UCSD-AML1 (cell line): ENCODE results near the gene ARF5.

Experiments
- DNase-seq: peaks from one replicate; lab custom pipeline; 2025; ENCODE audit not compliant: unreplicated experiment; lab: John Stamatoyannopoulos, UW

Gene ARF5

DNA sequence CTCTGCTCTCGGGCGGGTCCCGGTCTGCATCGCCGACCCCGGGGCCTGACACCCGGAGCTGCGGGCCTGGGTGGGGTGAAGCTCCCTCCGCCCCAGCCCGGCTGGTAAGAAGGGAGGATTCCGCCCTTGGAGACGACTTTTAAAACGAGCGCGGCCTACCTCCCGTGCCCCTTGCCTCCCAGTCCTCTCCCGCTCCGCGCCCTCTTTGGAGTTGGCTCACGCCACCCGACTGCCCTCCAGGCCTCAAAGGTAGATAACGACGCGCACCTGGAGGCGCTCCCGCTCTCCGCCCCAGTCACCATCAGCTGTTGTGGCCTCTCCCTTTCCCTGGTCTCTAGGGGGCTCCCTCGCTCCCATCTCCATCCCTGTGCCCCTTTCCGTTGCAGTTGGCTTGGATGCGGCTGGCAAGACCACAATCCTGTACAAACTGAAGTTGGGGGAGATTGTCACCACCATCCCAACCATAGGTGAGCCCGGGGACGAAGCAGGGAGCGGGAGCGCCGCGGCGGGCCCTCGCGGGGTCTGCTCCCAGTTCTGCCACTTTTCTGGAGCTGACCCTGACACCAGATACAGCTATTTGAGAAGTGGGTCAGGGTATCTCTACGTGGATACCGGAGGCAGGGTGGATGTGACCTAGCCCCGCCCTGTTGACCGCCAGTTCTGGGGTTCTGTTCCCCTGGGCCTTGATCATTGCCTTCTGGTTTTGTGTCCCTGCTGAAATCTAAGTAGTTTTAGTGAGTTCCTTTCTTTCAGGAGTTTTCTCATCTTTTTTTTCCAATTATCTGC, 679 bp downstream of the ARF5 start:
- peak; percentile 19 for DNase-seq

DNA sequence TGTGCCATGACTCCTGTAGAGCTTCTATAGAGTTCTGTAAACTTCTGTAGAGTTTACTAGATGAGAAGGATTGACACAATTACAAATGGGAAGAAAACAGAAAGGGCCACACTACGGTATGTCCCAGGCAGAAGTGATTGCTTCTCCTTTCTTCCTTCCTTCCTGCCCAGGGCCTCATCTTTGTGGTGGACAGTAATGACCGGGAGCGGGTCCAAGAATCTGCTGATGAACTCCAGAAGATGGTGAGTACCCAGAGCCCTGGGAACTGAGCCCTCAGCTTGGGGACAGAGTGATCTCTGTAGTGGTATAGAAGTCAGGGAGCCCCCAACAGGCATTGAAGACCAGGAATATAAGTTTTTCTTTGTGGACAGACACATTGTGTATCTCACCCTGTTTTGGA, 1.7 kb downstream of the ARF5 start:
- DNase-seq: no peak

DNA sequence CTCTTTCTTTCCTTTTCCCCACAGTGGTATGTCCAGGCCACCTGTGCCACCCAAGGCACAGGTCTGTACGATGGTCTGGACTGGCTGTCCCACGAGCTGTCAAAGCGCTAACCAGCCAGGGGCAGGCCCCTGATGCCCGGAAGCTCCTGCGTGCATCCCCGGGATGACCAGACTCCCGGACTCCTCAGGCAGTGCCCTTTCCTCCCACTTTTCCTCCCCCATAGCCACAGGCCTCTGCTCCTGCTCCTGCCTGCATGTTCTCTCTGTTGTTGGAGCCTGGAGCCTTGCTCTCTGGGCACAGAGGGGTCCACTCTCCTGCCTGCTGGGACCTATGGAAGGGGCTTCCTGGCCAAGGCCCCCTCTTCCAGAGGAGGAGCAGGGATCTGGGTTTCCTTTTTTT, 3.0 kb downstream of the ARF5 start:
- no peak for DNase-seq

DNA sequence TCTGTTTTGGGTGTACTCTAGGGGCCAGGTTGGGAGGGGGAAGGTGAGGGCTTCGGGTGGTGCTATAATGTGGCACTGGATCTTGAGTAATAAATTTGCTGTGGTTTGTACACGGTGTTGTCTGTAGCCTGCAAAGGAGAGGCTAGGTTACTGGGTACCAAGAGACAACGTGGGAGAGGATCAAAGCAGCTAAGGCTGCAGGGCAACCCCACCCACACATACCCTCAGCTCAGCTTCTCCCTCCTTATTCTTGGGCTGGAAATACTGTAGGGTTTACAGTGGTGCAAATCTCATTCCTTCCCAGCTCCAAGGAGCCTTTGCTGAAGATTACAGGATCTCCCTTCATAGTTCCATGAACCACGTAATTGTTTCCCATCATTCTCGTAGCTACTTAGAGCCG, 3.4 kb downstream of the ARF5 start:
- DNase-seq: no peak

DNA sequence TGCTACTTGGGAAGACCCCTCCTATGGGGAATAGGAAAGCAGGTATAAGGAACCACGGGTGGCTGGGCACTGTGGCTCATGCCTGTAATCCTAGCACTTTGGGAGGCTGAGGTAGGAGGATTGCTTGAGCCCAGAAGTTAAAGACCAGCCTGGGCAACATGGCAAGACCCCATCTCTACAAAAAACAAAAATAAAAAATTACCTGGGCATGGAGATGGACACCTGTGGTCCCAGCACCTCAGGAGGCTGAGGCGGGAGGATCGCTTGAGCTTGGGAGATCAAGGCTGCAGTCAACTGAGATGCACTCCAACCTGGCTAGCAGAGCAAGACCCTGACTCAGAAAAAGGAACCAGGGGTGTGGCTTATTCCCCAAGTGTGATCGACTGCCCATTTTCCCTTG, 4.3 kb downstream of the ARF5 start:
- DNase-seq: no peak

DNA sequence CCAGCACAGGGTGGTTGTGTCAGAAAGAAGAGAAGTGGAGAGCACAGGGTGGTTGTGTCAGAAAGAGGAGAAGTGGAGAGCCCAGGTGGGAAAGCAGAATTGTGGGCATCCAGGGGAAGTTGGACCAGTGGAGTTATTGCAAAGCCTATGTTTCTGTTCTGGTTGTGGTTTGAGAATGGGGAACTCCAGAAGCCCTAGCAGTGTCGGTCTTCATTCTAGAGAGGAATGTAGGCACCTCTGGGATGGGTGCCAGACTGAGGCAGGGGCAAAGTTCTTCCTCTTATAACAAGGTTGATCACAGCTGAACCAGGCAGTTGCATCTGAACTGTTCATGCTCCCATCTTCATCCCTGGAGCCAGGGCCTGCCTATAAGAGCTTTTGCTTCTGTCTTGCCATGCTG, 6.3 kb downstream of the ARF5 start:
- peak; percentile 11 for DNase-seq

DNA sequence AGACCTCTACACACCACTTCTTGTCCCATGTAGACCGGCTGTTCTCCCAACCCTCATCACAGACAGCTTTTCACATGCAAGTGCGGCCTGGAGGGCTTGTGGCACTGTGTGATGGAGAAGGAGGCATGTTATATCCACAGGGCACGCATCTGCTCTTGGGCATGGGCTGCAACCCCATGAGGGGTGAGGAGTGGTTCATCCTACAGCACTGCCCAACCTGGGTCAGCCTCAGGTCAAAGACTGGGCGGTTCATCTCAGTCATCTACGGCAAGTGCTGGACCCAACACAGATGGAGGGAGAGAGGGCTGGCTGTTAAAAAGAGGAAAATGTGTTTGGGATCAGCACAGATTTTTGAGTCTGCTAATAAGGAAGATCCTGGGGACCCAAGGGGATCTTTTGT, 7.5 kb downstream of the ARF5 start:
- no peak for DNase-seq

DNA sequence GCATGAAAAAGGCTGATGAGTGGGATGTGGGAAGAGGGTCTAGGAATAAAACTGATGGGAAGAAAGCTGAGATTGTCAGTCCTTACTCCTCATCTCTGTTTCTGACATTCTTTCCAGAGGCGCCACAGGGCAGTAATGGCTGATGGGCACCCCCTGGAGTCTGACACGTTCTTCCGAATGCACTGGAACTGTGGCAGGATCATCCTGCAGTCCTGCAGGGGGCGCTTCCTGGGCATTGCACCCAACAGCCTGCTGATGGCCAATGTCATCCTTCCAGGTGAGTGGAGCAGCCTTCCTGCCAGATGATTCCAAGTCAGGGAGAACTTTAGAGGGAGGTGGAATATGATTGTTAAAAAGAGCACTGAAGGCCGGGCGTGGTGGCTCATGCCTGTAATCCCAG, 10.1 kb downstream of the ARF5 start:
- no peak for DNase-seq

DNA sequence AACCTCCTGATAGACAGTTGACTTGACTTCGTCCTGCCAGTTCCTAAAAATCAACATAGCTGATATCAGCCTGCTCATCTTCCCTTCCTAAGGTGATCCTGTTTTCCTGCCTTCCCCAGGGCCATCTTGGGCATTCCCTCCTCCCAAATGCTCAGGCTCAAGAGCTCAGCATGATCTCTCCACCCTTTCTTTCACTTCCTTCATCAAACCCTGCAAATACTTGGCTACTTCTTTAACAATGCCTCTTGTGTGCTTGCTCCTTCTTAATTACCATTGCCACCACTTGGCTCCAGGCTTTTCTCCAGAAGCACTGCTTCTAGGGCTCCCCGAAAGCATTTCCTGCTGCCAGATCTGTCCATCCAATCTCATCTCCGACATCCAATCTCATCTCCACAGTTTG, 12.7 kb downstream of the ARF5 start:
- DNase-seq: no peak

DNA sequence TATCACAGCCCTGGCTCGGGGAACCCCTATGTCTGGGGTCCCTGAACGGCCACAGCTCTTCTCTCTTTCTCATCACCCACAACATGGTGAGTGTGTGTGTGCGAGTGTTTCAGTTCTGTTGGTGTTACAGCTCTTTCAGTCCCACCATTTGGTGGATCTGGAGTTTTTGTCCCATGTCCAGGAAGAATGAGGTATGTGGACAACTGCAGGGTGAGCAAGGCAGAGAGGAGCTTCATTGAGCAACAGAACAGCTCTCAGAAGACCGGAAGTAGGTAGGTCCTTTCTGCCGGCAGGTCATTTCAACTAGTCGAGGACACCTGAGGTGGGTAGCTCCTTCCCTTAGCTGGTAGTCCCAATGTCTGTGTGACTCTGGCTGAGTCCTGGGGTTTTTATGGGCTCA, 20.2 kb downstream of the ARF5 start:
- DNase-seq: no peak

DNA sequence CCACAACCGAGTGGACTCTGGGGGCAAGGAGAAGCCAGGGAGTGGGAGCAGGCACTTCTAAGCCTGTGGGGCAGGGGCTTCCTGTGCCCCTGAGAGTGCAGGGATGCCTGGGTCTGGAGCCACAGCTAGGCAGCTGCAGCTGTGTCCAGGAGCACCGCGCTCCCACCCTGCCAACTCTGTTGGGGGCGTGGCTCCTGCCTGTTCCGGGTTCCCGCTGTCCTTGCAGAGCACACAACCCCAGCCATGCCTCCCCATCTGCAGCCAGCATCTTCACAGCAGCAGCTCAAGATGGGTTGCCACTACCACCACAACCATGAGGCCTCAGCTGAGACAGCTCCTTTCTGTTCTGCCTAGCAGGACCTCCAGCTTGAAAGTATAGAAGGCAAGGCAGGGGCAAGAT, 21.1 kb downstream of the ARF5 start:
- DNase-seq: no peak

DNA sequence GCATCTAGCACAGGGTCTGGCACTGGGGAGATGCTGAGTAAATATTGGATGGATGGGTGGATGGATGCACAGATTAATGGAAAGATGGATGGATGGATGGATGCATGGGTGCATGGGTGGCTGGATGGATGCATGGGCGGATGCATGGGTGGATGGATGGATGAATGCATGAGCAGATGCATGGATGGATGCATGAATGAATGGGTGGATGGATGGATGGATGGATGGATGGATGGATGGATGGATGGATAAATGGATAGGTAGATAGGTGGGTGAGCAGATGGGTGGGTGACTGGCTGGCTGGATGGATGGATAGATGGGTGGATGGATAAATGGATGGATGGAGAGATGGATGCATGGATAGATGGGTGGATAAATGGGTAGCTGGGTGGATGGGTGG, 24.1 kb downstream of the ARF5 start:
- DNase-seq: no peak

DNA sequence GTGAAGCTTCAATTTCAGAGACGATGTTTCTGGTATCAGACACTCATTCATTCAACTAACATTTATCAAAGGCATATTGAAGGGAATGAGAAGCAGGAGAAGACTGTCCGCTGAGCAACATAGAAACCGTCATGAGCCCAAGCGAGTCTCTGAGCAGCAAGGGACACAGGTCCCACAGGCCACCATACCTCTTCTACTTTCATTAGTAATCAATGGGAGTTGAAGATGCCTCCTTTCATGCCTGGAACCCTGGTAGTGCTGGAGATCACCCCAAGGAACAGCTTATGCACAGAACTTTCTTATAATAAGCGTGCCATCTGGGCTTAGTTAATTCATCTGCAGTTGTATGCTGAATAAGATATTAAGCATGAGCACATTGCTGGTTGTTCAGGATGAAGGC, 28.5 kb downstream of the ARF5 start:
- no peak for DNase-seq

DNA sequence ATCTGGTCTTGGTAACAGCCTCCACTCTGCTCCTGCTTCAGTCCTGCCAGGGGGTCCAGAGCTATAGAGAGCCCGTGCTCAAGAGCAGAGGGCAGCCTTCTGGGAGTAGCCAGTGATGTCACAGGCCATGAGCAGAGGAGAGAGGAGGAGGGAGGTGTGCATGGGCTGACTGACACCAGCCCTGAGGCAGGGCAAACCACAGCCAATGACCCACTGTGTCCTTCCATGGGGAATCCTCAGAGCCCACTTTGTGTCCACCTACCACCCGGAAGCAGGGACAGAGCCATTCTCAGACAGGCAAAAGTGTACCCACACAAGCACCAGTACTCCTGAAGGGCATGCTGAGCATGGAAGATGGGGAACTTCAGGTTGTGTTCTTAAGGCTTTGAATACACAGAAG, 29.8 kb downstream of the ARF5 start, which contains the start of gene PAX4:
Gene PAX4 (minus strand): TSS at position 101 of the 400 bp plus-strand sequence. CDS start 2,214 bp downstream, outside the sequence.
- no peak for DNase-seq

DNA sequence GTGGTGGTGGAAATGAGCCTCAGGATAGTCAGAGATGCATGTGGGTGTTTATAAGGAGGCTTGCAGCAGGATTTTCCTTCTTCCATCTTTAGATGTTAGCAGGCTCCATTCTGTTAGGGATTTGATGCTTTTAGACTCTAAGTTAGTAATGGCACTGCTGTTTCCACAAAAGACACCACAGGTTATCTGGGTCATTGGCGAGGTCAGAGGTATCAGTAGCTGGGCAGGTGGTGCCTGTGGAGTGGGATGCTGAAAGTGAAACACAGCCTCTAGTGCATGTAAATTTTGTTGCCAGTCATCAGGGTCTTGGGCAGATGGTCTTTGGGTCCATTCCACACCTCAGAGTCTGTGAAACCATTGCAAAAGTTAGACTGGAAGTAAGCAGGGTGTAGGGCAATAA, 30.6 kb downstream of the ARF5 start:
- DNase-seq: no peak

DNA sequence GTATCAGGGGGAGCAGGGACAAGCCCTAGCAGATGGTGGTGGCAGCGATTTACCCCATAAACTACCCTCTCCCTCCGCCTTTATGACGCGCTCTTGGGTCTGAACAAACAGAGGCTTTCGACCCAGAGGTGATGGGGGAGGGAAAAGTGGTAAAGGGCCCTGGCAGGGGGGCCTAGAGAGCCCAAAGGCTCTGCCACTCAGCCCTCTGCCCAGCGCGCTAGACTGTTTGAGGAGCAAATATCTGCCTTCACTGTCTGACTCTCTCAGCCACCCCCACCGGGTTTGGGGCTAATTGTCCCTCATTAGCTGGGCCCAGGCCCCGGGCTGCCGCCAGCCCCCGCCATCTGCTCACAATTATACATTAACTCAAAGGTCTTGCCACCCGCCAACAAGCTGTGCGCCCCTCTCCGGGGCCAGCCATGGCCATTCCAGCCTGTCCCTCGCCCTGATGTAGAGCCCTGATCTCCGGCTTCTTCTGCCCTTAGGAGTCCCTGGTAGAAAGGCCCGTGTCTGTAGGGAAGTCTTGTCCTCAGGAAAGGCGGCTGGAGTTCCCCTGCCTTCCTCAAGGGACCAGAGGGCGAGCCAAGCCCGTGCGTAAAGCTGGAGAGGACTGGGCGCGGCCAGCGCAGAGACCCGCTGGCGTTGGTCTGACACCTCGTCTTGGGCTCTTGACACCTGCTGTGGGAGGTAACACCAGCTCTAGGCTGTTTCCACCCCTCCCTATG, 31.6 kb downstream of the ARF5 start:
- no peak for DNase-seq

DNA sequence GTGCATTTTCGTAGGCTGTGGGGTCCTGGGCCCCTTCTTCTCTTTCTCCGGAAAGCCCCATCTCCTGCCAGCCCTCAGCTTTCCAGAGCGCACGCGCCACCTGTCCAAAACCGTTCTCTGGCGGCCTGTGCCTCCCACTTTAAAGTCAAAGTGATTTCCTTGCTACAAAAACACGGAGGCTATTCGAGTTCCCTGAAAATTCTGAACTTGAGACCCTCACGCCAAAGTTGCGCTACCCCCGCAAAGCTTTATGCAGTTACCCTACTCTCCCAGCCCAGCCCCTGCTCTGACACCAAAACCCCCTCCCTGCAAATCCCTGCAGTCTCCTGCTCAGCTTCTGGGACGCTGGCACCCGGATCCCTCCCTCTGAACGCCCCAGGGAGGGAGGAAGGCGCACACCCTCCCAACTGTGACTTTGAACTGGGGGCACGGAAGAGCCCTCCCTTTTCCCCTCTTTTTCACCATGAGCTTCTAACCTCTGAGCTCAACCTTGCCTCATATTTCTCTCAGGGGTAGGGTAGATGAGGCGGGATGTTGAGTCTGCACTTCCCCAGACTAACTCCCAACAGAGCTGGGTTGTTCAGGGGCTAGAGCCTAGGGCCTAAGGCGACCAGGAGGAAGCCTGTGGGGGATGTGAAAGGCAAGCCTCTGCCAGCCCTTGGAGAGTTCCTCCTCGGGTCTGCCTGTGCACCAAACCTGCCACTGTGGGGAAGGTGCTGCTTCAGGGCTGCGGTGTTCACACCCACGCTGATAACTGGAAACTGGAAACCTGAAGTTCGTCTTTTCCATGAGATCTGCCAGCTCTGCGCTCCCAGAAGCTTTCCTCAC, 32.4 kb downstream of the ARF5 start:
- peak; percentile 7 for DNase-seq

DNA sequence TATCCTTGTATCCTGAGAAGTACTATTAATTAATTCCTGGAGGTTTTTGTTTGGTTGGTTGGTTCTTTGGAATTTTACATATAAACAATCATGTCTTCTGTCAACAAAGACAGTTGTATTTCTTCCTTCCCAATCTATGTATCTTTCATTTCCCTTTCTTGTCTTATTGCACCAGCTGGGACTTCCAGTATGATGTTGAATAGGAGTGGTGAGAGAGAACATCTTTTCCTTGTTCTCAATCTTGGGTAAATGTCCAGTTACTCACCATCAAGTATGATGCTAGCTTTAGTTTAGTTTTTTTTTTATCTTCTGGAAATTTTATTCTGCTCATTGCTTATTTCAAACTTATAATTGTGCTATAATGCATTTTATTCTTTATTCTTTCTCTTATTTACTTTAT, 37.1 kb downstream of the ARF5 start:
- no peak for DNase-seq

DNA sequence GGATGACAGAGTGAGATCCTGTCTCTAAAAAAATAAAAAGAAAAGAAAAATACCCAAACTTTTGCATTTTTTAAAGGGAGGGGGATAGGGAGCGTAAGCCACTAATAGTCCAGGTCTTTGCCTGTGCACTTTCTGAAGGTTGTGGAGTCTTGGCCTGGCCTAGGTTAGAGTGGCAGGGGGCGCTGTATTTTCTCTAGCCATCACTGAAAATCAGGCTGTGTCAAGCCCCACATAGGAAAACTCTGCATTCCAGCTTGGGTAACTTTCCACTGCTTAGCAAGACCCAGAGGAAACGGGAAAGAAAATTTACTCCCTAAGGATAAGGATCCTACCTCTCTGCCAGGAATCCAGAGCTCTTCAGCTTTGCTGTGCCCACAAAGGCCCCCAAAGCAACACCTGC, 40.2 kb downstream of the ARF5 start:
- no peak for DNase-seq

DNA sequence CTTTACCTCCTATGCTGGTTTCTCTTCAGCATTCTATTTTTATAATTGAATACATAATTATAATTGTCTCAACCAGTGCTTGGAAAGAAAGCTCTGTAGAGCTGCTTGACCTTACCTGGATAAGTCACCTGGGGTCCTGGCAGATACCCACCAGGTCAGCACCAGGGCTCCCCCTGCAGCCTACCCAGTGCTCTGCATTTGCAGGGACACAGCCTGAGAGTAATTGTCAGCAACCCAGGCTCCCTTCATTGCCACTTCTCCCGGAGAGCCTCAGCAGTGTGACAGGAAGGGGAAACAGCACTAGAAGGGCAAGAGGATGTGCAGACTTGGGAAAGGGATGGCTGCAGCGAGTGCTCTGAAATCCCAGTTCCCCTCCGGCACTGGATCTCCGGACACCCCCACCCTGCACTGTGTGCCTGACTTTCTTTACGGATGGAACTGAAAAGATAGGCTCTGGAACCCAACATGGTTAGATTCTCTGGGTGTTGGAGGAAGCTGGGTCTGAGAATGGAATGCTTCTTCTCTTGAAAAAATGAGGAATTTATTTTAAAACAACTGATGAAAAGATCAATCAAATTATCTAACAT, 41.1 kb downstream of the ARF5 start:
- peak; percentile 26 for DNase-seq

DNA sequence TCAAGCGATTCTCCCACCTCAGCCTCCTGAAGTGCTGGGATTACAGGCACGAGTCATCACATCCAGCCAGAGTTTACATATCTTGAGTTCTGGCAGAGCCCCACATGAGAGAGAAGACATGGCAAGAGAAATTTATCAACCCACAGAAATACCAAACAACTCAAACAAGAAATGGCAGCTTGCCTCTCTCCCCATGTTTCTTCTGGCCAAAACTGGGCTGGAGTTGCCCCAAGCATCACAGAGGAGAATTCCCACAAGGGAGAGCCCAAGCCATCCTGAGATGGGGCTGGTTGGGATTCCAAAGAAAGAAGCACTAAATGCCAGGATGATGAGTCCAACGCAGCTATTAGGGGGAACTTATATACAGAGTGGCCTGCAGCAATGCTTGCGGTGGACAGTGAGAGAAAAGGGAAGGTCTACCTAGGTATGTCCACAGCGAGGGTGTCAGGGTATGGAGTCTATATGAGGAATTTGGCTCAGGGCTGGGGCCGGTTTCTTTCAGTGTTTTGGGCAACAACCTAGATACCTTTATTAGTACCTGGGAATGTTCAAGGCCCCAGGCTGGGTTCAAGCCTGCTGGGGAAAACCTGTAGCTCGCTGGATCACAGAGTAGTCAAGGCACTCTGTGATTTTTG, 44.2 kb downstream of the ARF5 start:
- DNase-seq: no peak
